GM12878 (cell line): ENCODE data around the gene ZMIZ1. TPM values are rescaled to one million over a fixed set of nuclear protein-coding genes. Genes with fewer than 3 reads are reported as not detected.

Source experiments
- ATAC-seq: fragments of 200-7000 bp; cut with Tn5 transposase; 3 replicates; pipeline ENCODE4 v1.9.1; 2020; ENCODE audit warnings: mild to moderate bottlenecking, moderate library complexity
- BruUV-seq: library from RNA; stranded (reverse); fragments of 400-500 nt; replicated peaks from 2 replicates; lab custom pipeline; 2021; lab: Mats Ljungman, UMichigan
- CTCF ChIA-PET: fragments of 300-600 bp; sonication (Branson Sonifier 250); formaldehyde crosslinking; extraction: SDS; loops from one replicate; lab custom pipeline; 2021; ENCODE audit warnings: inconsistent platforms; lab: Yijun Ruan, JAX
- POLR2A ChIA-PET: fragments of 350-600 bp; formaldehyde crosslinking; extraction: SDS; loops from one replicate; lab custom pipeline; 2021; ENCODE audit warnings: inconsistent platforms; lab: Charles Lee
- RAD21 ChIA-PET: fragments of 300-600 bp; sonication (Branson Sonifier 250); formaldehyde crosslinking; loops from one replicate; lab custom pipeline; 2023; ENCODE audit warnings: antibody characterized with exemption; ENCODE audit not compliant: unreplicated experiment; lab: Charles Lee
- SMC1A ChIA-PET: fragments of 300-600 bp; sonication (Branson Sonifier 250); formaldehyde crosslinking; loops from one replicate; lab custom pipeline; 2023; ENCODE audit not compliant: unreplicated experiment, uncharacterized antibody; lab: Charles Lee
- DNase-seq: peaks from one replicate; pipeline ENCODE4 v3.0.0-alpha.2; 2011; ENCODE audit warnings: low read depth, low spot score
- FAIRE-seq: peaks from 3 replicates; lab custom pipeline; 2011; peaks lifted over from hg19 to GRCh38; lab: Jason Lieb, UNC
- H2AFZ ChIP-seq: 2 replicates; pipeline ENCODE4 v1.6.0; 2011; ENCODE audit warnings: low read depth, low read length, control low read depth; ENCODE audit not compliant: control insufficient read depth
- H3K27ac ChIP-seq: 2 replicates; pipeline ENCODE4 v1.5.1; 2011; ENCODE audit warnings: control low read depth; ENCODE audit not compliant: control insufficient read depth, insufficient read depth
- H3K27me3 ChIP-seq, 2 experiments: replicated peaks in 1 of 2; 2 replicates each; pipeline versions ENCODE4 v1.6.0 to v1.6.1; 2011; ENCODE audit warnings: low read length in 1 of 2; ENCODE audit not compliant: control insufficient read depth in 2 of 2, insufficient read depth in 2 of 2
- H3K36me3 ChIP-seq, 2 experiments: 2 replicates each; pipeline ENCODE4 v1.5.1; 2011; ENCODE audit warnings: low read length in 1 of 2; ENCODE audit not compliant: control insufficient read depth in 2 of 2, insufficient read depth in 2 of 2
- H3K4me1 ChIP-seq: 2 replicates; pipeline ENCODE4 v1.6.1; 2011; ENCODE audit warnings: mild to moderate bottlenecking, low read length, moderate library complexity, mixed read lengths; ENCODE audit not compliant: control insufficient read depth, insufficient read depth
- H3K4me2 ChIP-seq: 2 replicates; pipeline ENCODE4 v1.6.0; 2011; ENCODE audit warnings: control low read depth; ENCODE audit not compliant: control insufficient read depth, insufficient read depth
- H3K4me3 ChIP-seq: fragments of 200-600 bp; sonication (generic); 2 replicates; pipeline ENCODE4 v1.5.1; 2016
- H3K79me2 ChIP-seq: 2 replicates; pipeline ENCODE4 v1.6.0; 2011; ENCODE audit warnings: low read length; ENCODE audit not compliant: control insufficient read depth, insufficient read depth
- H3K9ac ChIP-seq: 2 replicates; pipeline ENCODE4 v1.8.0; 2011; ENCODE audit warnings: low read length, control low read depth, mixed read lengths; ENCODE audit not compliant: control insufficient read depth, insufficient read depth
- H3K9me3 ChIP-seq: replicated peaks from 3 replicates; pipeline ENCODE4 v1.5.1; 2011; ENCODE audit warnings: mild to moderate bottlenecking, low read length; ENCODE audit not compliant: control insufficient read depth, insufficient read depth
- H4K20me1 ChIP-seq: 2 replicates; pipeline ENCODE4 v1.6.0; 2011; ENCODE audit not compliant: control insufficient read depth, insufficient read depth
- CEBPB ChIP-seq, 2 experiments: fragments of 150-350 bp in 1 of 2; IDR thresholded peaks; 2 replicates each; pipeline ENCODE4 v1.6.1; 2012 to 2014; ENCODE audit warnings: low read depth in 2 of 2, low read length in 2 of 2, borderline replicate concordance in 1 of 2, inconsistent platforms in 1 of 2
- FOS ChIP-seq: IDR thresholded peaks from 3 replicates; pipeline ENCODE4 v1.6.1; 2011; ENCODE audit warnings: borderline replicate concordance; ENCODE audit not compliant: insufficient read length; ENCODE audit errors: extremely low read depth
- FOXM1 ChIP-seq: IDR thresholded peaks from 2 replicates; pipeline ENCODE4 v1.6.1; 2012; ENCODE audit warnings: low read depth, mild to moderate bottlenecking, inconsistent platforms, low read length, moderate library complexity
- KLF5 ChIP-seq: fragments of 450-650 bp; IDR thresholded peaks from 2 replicates; pipeline ENCODE4 v1.6.1; 2014; ENCODE audit warnings: mild to moderate bottlenecking; ENCODE audit not compliant: partially characterized antibody
- POLR2AphosphoS5 ChIP-seq: IDR thresholded peaks from 2 replicates; pipeline ENCODE4 v1.6.1; 2011; ENCODE audit warnings: mild to moderate bottlenecking, low read length, inconsistent platforms
- RBBP5 ChIP-seq: fragments of 200-600 bp; sonication (generic); conservative IDR thresholded peaks from 2 replicates; pipeline ENCODE4 v1.6.1; 2016
- TARDBP ChIP-seq: IDR thresholded peaks from 2 replicates; pipeline ENCODE4 v1.6.1; 2016; ENCODE audit warnings: borderline replicate concordance
- TCF12 ChIP-seq: IDR thresholded peaks from 2 replicates; pipeline ENCODE4 v1.6.1; 2011; ENCODE audit warnings: low read depth, mild to moderate bottlenecking, low read length
- WGBS: methylation state at CpG from one replicate; pipeline ENCODE4 v1.1.6; 2016; ENCODE audit warnings: low lambda C conversion rate; ENCODE audit not compliant: insufficient replicate concordance, insufficient coverage; ENCODE audit errors: missing lambda C conversion rate; 5-methylcytosine and 5-hydroxymethylcytosine counted together
- in situ Hi-C: fragments of 300-500 bp; cut with MboI; formaldehyde crosslinking; loops from 9 replicates; pipeline ENCODE4 v1.14.3; 2018; ENCODE audit warnings: mixed read lengths
- intact Hi-C: fragments of 100-400 bp; cut with micrococcal nuclease; formaldehyde crosslinking; loops from one replicate; pipeline ENCODE4 v1.14.2; 2022; ENCODE audit not compliant: unreplicated experiment
- polyA plus RNA-seq, 11 experiments: library from polyadenylated mRNA; depleted of rRNA in 4 of 11; unstranded in 6 of 11; stranded (reverse) in 5 of 11; fragments of >200 nt; fragmentation: Nextera tagmentation in 4 of 11; fragmentation: Illumina TruSeq in 1 of 11; extraction: Ambion mirVana in 4 of 11; extraction: Trizol in 1 of 11; gene quantifications; 1 replicate in 1 of 11; 2 replicates in 10 of 11; pipeline versions ENCODE4 v1.2.1 to v1.2.3, GENCODE V29; 2011 to 2016; ENCODE audit warnings: inconsistent platforms in 2 of 11, missing spikeins in 2 of 11, low read depth in 1 of 11
- total RNA-seq, 4 experiments: library from RNA; depleted of rRNA in 3 of 4; stranded (reverse); fragments of >200 nt in 3 of 4; fragmentation: Illumina TruSeq in 1 of 4; extraction: Trizol in 1 of 4; gene quantifications; 2 replicates each; pipeline versions ENCODE4 v1.2.1 to v1.2.3, GENCODE V29; 2013 to 2021
- TF ChIP-seq, protein P1 (sequence below): IDR thresholded peaks from 2 replicates; pipeline ENCODE4 v1.6.1; 2011; ENCODE audit warnings: mild to moderate bottlenecking, low read depth, low read length, moderate library complexity; ENCODE audit not compliant: insufficient replicate concordance
- TF ChIP-seq, protein P2 (sequence below): fragments of 150-350 bp; IDR thresholded peaks from 2 replicates; pipeline ENCODE4 v1.6.1; 2016; ENCODE audit warnings: low read depth, low read length
- TF ChIP-seq, protein P3 (sequence below): fragments of 450-650 bp; conservative IDR thresholded peaks from 2 replicates; pipeline ENCODE4 v1.6.1; 2017; ENCODE audit warnings: mild to moderate bottlenecking, moderate library complexity
- TF ChIP-seq, protein P4 (sequence below): IDR thresholded peaks from 2 replicates; pipeline ENCODE4 v1.6.1; 2012; ENCODE audit warnings: low read length, inconsistent platforms

The ZMIZ1 gene
- total and polyA plus RNA-seq, 10 of the 15 experiments (the other 5 are each of a cell fraction or from before 2014, with no cell fraction given): 3.1 to 82.3 (median 14.9) TPM

DNA sequence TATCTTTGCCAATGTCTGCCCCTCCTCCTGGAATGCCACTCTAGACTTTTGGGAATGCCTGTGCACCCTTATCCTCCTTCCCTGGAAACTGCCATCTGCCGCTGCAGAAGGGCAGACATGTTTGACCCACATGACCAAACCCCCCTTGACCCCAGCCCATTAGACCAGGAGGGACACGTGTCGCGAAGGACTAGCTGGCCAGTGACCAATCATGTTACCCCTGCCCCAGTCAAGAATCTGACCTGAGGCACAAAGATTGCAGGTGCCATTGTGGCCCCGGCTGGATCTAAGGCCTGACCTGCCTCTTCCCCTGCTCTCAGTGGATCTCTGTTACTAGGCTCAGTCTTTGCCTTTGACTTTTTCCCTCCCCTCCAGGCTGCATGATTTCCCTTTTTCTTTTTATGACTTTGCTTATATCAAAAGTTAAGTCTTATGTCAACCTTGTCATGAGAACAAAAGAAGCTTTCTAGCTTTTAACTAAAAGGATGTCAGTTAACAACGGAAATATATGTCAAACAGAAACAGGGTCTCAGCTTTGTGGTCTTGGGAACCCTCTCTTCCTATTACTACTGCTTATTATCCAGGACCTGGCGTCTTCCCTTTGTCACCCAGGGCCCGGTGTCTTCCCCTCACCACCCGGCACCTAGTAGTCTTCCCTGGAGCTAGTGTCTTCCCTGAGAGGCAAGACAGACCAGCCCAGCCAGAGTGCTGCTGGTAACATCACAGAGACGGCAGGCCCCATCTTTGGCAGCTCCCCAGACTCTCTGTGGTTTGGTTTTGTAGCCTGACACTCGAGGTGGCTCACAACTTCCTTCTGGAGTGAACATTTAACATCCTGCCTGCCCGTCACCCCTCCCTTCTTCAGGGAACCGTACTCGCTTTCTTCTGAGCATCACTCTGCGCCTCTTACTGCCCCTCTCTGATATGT lies 254.1 kb downstream of the ZMIZ1 start (continued):
- TF ChIP-seq CEBPB (IDR thresholded peaks at IDR 0.05; ENCODE audit: borderline replicate concordance in 1 of 2, low read depth in 2 of 2, low read length in 2 of 2): no peak

DNA sequence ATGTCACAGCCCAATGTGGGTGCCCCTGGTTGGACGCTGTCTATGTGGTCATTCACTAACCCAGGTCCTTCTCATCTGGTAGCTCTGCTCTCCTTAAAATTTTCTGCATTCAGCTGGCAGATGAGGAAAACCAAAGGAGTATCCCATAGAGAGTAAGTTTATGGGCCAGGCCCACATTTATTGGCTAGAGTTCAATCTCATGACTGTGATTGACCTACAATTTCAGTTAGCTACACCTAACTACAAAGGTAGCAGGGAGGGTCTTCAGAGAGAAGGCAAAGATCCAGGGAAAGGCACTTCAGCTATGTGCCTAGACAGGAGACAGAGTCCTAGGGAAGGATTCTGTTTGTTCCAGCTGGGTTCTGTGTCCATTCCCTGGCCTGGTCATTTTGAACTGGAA lies 254.8 kb downstream of the ZMIZ1 start:
- no peaks in the 10 kb centered on the region for H3K36me3 ChIP-seq
- POLR2A ChIA-PET: interaction anchor here (0.8 to 2.2 kb wide), 3 partner anchors 7 to 78 kb away, joined by 3 to 11 read pairs (median 5); no protein-coding TSS in a partner anchor
- WGBS: 100% methylated on average over 1 of the region's 1 CpG
- no peaks in the 10 kb centered on the region for H4K20me1 ChIP-seq
- H3K27ac ChIP-seq: no peak overlapping the region
- no peaks in the 10 kb centered on the region for H3K27me3 ChIP-seq
- no peak overlapping the region for H3K9ac ChIP-seq
- FAIRE-seq (no peak), ATAC-seq (no peak), DNase-seq (no peak)
- no TSS peak for BruUV-seq
- intact Hi-C loops: no loop called here
- no peak overlapping the region for H2AFZ ChIP-seq
- no peak overlapping the region for H3K4me2 ChIP-seq
- SMC1A ChIA-PET: interaction anchor here (0.7 to 2.2 kb wide), 9 partner anchors 19 to 164 kb away, joined by 3 to 8 read pairs (median 4); partner anchors contain the start of gene PPIF
- H3K4me1 ChIP-seq: peaks cover 37% of the 10 kb centered on the region
- no peaks in the 10 kb centered on the region for H3K79me2 ChIP-seq
- in situ Hi-C loops: no loop called here
- RAD21 ChIA-PET: interaction anchor here (0.6 to 2.0 kb wide), 8 partner anchors 21 to 79 kb away, joined by 3 to 7 read pairs (median 4); no protein-coding TSS in a partner anchor
- H3K4me3 ChIP-seq: no peak overlapping the region
- CTCF ChIA-PET: interaction anchor here (0.9 to 2.3 kb wide), 3 partner anchors 22 to 128 kb away, joined by 4 to 18 read pairs (median 6); partner anchors contain the start of gene PPIF
- no peaks in the 10 kb centered on the region; the same call in 2 of the 3 replicates for H3K9me3 ChIP-seq
- TF ChIP-seq, protein P1, sequence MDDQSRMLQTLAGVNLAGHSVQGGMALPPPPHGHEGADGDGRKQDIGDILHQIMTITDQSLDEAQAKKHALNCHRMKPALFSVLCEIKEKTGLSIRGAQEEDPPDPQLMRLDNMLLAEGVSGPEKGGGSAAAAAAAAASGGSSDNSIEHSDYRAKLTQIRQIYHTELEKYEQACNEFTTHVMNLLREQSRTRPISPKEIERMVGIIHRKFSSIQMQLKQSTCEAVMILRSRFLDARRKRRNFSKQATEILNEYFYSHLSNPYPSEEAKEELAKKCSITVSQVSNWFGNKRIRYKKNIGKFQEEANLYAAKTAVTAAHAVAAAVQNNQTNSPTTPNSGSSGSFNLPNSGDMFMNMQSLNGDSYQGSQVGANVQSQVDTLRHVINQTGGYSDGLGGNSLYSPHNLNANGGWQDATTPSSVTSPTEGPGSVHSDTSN: no peak
- TF ChIP-seq, protein P2, sequence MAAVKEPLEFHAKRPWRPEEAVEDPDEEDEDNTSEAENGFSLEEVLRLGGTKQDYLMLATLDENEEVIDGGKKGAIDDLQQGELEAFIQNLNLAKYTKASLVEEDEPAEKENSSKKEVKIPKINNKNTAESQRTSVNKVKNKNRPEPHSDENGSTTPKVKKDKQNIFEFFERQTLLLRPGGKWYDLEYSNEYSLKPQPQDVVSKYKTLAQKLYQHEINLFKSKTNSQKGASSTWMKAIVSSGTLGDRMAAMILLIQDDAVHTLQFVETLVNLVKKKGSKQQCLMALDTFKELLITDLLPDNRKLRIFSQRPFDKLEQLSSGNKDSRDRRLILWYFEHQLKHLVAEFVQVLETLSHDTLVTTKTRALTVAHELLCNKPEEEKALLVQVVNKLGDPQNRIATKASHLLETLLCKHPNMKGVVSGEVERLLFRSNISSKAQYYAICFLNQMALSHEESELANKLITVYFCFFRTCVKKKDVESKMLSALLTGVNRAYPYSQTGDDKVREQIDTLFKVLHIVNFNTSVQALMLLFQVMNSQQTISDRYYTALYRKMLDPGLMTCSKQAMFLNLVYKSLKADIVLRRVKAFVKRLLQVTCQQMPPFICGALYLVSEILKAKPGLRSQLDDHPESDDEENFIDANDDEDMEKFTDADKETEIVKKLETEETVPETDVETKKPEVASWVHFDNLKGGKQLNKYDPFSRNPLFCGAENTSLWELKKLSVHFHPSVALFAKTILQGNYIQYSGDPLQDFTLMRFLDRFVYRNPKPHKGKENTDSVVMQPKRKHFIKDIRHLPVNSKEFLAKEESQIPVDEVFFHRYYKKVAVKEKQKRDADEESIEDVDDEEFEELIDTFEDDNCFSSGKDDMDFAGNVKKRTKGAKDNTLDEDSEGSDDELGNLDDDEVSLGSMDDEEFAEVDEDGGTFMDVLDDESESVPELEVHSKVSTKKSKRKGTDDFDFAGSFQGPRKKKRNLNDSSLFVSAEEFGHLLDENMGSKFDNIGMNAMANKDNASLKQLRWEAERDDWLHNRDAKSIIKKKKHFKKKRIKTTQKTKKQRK: no peak
- TF ChIP-seq TCF12 (no peak), RBBP5 (no peak), KLF5 (no peak), TARDBP (no peak), FOS (no peak), FOXM1 (no peak), POLR2AphosphoS5 (no peak)
- TF ChIP-seq, protein P3, sequence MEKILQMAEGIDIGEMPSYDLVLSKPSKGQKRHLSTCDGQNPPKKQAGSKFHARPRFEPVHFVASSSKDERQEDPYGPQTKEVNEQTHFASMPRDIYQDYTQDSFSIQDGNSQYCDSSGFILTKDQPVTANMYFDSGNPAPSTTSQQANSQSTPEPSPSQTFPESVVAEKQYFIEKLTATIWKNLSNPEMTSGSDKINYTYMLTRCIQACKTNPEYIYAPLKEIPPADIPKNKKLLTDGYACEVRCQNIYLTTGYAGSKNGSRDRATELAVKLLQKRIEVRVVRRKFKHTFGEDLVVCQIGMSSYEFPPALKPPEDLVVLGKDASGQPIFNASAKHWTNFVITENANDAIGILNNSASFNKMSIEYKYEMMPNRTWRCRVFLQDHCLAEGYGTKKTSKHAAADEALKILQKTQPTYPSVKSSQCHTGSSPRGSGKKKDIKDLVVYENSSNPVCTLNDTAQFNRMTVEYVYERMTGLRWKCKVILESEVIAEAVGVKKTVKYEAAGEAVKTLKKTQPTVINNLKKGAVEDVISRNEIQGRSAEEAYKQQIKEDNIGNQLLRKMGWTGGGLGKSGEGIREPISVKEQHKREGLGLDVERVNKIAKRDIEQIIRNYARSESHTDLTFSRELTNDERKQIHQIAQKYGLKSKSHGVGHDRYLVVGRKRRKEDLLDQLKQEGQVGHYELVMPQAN: no peak
- TF ChIP-seq, protein P4, sequence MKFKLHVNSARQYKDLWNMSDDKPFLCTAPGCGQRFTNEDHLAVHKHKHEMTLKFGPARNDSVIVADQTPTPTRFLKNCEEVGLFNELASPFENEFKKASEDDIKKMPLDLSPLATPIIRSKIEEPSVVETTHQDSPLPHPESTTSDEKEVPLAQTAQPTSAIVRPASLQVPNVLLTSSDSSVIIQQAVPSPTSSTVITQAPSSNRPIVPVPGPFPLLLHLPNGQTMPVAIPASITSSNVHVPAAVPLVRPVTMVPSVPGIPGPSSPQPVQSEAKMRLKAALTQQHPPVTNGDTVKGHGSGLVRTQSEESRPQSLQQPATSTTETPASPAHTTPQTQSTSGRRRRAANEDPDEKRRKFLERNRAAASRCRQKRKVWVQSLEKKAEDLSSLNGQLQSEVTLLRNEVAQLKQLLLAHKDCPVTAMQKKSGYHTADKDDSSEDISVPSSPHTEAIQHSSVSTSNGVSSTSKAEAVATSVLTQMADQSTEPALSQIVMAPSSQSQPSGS: no peak
